Measurements from ENCODE around the gene ZSWIM7. TPM values are rescaled to one million over a fixed set of nuclear protein-coding genes. Genes with fewer than 3 reads are reported as not detected.

Gene ZSWIM7
- total RNA-seq, 1 donor from 2014 or later = 41.6 TPM

DNA sequence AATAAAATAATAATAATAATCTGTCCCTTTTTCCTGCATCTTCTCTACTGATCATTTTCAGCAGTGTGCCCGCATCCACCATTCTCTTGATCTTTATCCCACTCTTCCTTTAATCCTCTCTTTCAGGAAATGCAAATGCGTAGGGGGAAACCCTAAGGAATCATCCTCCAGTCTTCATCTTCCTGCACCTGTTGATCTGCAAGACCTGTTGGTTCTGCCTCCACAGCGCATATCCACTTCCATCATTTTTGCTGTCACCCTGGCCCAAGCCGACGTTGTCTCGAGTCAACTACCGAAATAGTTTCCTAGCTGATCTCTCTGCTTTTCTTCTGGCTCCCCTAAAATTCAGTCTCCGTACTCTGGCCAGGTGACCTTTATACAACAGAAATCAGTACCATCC is 30.0 kb downstream of the ZSWIM7 start:
- Histone ChIP-seq H3K36me3 (ENCODE audit: control insufficient read depth, insufficient read depth, low read length) (no peaks in the 10 kb centered on the region), H3K27me3 (ENCODE audit: control insufficient read depth, insufficient read depth, low read length) (no peaks in the 10 kb centered on the region), H3K4me3 (ENCODE audit: low read depth, low read length) (no peak overlapping the region)
- TF ChIP-seq, protein P1, sequence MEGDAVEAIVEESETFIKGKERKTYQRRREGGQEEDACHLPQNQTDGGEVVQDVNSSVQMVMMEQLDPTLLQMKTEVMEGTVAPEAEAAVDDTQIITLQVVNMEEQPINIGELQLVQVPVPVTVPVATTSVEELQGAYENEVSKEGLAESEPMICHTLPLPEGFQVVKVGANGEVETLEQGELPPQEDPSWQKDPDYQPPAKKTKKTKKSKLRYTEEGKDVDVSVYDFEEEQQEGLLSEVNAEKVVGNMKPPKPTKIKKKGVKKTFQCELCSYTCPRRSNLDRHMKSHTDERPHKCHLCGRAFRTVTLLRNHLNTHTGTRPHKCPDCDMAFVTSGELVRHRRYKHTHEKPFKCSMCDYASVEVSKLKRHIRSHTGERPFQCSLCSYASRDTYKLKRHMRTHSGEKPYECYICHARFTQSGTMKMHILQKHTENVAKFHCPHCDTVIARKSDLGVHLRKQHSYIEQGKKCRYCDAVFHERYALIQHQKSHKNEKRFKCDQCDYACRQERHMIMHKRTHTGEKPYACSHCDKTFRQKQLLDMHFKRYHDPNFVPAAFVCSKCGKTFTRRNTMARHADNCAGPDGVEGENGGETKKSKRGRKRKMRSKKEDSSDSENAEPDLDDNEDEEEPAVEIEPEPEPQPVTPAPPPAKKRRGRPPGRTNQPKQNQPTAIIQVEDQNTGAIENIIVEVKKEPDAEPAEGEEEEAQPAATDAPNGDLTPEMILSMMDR (IDR thresholded peaks at IDR 0.05; ENCODE audit: insufficient read depth, low read length, poor library complexity, severe bottlenecking) = no peak
- no peak for DNase-seq (ENCODE audit: low read depth)

DNA sequence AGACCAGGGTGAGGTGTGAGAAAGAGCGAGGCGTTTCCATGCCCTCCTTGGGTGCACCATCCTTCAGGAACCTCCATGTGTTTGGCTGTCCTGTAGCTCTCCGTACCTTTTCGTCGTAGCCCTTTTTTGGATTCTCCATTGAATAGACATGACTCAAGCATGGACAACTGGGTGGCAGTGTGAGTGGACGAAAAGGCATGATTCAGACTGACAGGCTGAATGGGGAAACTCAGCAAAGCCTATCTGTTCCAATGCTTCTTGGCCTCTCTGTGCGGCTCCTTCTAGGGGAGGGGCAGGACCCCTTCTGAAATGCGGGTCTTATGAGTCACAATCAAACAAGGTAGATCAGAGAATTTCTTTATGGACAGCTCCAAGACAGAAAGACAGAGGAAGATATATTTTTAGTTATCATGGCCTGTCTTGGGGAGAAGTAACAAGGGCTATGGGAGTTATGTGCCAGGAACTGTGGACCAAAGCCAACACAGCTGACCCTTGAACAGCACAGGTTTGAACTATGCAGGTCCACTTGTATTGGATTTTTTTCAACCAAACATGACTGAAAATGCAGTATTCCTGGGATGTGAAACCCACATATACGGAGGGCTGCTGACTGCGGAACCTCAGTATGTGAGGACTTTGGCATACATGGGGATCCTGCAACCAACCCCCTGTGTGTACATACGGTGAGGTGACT is 31.7 kb downstream of the ZSWIM7 start:
- TF ChIP-seq, protein P1 (IDR thresholded peaks at IDR 0.05; ENCODE audit: insufficient read depth, low read length, poor library complexity, severe bottlenecking) = no peak
- DNase-seq (ENCODE audit: low read depth) = no peak
- H3K36me3 ChIP-seq (ENCODE audit: control insufficient read depth, insufficient read depth, low read length) = no peaks in the 10 kb centered on the region
- H3K4me3 ChIP-seq (ENCODE audit: low read depth, low read length) = no peak overlapping the region
- H3K27me3 ChIP-seq (ENCODE audit: control insufficient read depth, insufficient read depth, low read length) = no peaks in the 10 kb centered on the region

DNA sequence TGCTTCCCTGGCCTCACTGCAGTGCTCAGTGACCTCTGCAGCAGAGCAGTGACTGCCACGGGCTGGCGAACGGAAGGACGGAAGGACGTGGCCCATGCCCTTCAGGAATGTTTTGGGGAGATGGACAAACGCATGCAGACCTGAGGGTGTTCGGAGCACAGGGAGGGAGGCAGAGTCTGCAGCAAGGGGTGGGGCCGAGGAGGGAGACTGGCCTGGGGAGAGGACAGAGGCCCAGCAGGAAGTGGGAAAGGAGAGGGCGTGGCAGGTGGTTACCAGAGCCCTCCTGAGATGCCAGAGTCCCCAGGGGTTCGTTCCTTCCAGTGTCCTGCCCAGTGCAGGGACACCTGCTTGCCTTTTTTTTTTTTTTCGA is 32.6 kb downstream of the ZSWIM7 start:
- DNase-seq (ENCODE audit: low read depth) = no peak
- Histone ChIP-seq H3K27me3 (ENCODE audit: control insufficient read depth, insufficient read depth, low read length) (no peaks in the 10 kb centered on the region), H3K4me3 (ENCODE audit: low read depth, low read length) (no peak overlapping the region), H3K36me3 (ENCODE audit: control insufficient read depth, insufficient read depth, low read length) (no peaks in the 10 kb centered on the region)
- TF ChIP-seq, protein P1 (IDR thresholded peaks at IDR 0.05; ENCODE audit: insufficient read depth, low read length, poor library complexity, severe bottlenecking) = no peak

DNA sequence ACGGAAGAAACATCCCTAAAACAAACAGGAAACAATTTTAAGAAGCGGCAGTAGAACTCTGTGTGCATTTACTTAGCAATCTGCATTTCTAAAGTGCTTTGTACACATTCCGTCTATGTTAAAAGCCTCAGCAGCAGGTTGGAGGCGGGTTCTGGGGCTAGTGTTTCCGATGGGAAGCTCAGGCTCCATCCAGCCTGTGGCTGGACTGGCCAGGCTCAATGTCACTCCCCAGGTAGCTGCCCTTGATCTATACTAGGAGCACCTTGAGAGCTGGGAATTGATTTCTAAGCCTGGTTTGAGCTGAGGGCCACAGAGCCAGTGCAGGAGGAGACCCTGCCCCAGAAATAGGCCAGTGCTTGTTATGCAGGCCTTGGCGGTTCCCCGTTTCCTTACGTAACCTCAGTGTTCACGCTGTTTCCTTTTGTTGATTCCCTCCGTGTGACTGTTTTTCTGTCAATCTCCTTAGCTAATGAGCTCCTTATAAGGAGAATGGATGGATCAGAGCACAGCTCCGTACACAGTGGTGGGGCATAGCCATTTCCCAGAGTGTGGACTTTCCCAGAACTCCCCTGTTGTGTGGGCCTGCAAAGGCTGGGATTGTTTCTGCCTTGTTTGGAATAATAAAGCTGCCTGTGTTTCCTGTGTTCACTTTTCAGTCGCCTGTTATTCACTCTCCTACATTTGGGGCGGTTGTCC is 33.2 kb downstream of the ZSWIM7 start:
- no peaks in the 10 kb centered on the region for H3K36me3 ChIP-seq (ENCODE audit: control insufficient read depth, insufficient read depth, low read length)
- DNase-seq (ENCODE audit: low read depth) = no peak
- no peaks in the 10 kb centered on the region for H3K27me3 ChIP-seq (ENCODE audit: control insufficient read depth, insufficient read depth, low read length)
- TF ChIP-seq, protein P1 (IDR thresholded peaks at IDR 0.05; ENCODE audit: insufficient read depth, low read length, poor library complexity, severe bottlenecking) = no peak
- H3K4me3 ChIP-seq (ENCODE audit: low read depth, low read length) = no peak overlapping the region

DNA sequence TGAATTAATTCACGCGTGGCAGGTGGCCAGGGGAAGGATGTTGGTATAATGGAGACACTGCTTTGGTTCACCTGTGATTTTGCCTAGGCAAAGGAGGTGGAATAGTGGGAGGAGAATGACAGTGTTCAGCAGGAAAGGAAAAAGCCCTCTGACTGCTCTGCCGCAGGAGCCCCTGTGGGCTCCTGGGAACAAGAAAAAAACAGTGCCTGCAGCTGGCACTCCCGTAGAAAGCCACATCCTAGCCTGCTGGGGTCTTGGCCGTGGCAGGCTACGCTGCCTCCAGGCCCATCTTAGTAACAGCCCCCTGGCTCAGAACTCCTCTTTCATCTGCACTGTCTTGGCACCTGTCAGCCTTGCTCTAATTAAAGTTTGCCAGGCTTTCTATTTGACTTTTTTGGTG is 34.0 kb downstream of the ZSWIM7 start:
- TF ChIP-seq, protein P1 (IDR thresholded peaks at IDR 0.05; ENCODE audit: insufficient read depth, low read length, poor library complexity, severe bottlenecking) = no peak
- Histone ChIP-seq H3K27me3 (ENCODE audit: control insufficient read depth, insufficient read depth, low read length) (no peaks in the 10 kb centered on the region), H3K4me3 (ENCODE audit: low read depth, low read length) (no peak overlapping the region), H3K36me3 (ENCODE audit: control insufficient read depth, insufficient read depth, low read length) (no peaks in the 10 kb centered on the region)
- no peak for DNase-seq (ENCODE audit: low read depth)

Data from kidney epithelial cell (primary cell).